ENCODE data around the gene GTPBP4. TPM values are rescaled to one million over a fixed set of nuclear protein-coding genes. Genes with fewer than 3 reads are reported as not detected.

Gene GTPBP4
- total and polyA plus RNA-seq, 5 experiments from 2014 or later: 22.7 to 67.7 (median 29.8) TPM

DNA sequence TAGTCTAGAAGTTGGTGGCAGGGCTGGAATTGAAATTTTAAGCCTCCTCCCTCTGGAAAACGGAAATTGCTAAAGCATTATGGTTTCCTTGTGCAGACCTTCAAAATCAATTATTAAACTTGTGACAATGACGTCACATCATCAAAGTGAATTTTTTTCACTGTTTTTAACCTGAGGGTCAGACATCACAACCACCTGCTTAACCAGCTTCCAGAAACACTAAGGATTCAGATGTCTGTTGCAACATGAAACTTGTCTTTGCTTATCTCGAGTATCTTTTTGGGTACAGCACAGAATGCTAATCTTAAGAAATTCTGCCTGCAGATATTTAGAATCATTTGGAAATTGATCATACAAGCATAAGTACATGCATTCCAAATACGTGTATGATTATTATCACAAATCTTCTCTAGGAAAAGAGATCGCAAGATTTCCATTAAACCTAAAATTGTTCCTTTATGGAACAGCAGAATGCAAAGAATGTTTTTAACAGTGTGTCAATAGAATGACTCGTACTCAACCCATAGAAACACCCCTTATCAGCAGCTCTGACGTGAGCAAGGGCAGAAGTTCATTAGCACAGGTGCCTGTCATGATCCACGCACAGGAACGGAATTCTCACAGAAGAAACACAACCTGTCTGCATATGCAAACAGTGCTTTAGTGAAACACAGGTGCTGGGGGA lies 4.1 kb upstream of the GTPBP4 start:
- H3K4me1 Mint-ChIP-seq: peaks cover 6 to 24% (median 22%) of the 10 kb centered on the region in 4 donors
- POLR2A ChIA-PET: no interaction called here
- peaks cover 0 to 13% (median 3%) of the 10 kb centered on the region in 3 donors for H3K36me3 Mint-ChIP-seq
- H3K27me3 Mint-ChIP-seq: no peaks in the 10 kb centered on the region
- no peak overlapping the region for H3K4me3 Mint-ChIP-seq
- peaks cover 0 to 17% (median 10%) of the 10 kb centered on the region in 9 donors for H3K9me3 Mint-ChIP-seq
- H3K27ac Mint-ChIP-seq: peak overlapping the region in 1 of 10 donors; percentile 37
- ATAC-seq (no peak), DNase-seq (no peak)

DNA sequence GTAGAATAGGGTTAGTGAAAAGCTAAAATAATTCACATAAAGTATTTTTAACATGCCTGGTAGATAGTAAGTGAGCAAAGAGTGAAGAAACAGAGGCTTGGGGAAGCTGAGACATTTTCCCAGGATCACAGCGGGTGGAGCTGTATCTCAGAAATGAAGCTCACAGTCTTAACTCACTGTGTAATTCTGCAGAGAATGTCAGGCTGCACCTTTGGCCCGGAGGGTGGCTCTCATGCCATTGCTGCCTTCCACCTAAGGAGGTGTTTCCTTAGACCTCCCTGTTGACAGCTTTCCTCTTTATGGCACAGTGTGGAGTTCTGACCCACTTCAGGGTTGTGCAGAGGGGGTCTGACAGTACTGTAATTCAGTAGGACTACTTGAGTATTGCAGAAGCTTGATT lies 2.9 kb upstream of the GTPBP4 start:
- POLR2A ChIA-PET: no interaction called here
- Mint-ChIP-seq H3K4me3 (no peak overlapping the region), H3K27me3 (no peaks in the 10 kb centered on the region), H3K27ac (no peak overlapping the region), H3K4me1 (peaks cover 14 to 36% (median 34%) of the 10 kb centered on the region in 4 donors), H3K9me3 (peaks cover 0 to 10% (median 7%) of the 10 kb centered on the region in 9 donors), H3K36me3 (peaks cover 0 to 9% (median 4%) of the 10 kb centered on the region in 3 donors)
- DNase-seq: no peak
- ATAC-seq: no peak

DNA sequence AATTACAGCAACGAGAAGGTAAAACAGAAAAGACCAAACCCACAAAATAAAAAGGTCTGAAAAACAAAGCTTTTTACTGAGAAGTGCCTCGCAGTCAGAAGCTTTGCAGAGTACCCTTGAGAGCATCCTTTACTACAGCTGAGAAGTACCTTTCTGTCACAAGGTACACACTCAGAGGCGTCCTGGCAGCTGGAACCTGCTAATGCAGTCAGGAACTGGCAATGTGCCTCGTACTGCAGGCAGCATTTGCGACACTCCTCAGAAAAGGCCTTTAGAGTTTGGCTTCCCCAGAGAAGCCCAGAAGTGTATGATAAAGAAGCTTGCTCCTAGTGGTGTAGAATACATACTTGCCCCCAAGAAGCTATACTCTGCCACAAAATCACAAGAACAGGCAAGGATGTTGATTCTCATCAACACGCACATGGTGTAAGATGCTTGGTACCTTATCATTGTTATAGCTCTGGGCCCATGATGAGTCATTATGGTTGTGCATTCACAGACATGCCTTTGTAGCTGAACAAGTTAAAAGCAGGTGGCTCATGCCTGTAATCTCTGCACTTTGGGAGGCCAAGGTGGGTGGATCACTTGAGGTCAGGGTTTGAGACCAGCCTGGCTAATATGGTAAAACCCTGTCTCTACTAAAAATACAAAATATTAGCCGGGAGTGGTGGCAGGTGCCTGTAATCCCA lies 2.0 kb upstream of the GTPBP4 start:
- Mint-ChIP-seq H3K4me3 (peak overlapping the region in 7 of 10 donors; percentile 40 to 99 (median 97)), H3K4me1 (peaks cover 17 to 45% (median 43%) of the 10 kb centered on the region in 4 donors), H3K27me3 (no peaks in the 10 kb centered on the region), H3K9me3 (peaks cover 0 to under 1% (median 0%) of the 10 kb centered on the region in 9 donors), H3K36me3 (peaks cover 0 to 8% (median 0%) of the 10 kb centered on the region in 3 donors), H3K27ac (peak overlapping the region in 5 of 10 donors; percentile 31 to 98 (median 98))
- DNase-seq (no peak), ATAC-seq (no peak)
- POLR2A ChIA-PET: interaction anchor here (0.5 to 1.3 kb wide), 3 partner anchors 54 to 89 kb away, joined by 3 to 4 read pairs (median 4); partner anchors contain the start of gene LARP4B

DNA sequence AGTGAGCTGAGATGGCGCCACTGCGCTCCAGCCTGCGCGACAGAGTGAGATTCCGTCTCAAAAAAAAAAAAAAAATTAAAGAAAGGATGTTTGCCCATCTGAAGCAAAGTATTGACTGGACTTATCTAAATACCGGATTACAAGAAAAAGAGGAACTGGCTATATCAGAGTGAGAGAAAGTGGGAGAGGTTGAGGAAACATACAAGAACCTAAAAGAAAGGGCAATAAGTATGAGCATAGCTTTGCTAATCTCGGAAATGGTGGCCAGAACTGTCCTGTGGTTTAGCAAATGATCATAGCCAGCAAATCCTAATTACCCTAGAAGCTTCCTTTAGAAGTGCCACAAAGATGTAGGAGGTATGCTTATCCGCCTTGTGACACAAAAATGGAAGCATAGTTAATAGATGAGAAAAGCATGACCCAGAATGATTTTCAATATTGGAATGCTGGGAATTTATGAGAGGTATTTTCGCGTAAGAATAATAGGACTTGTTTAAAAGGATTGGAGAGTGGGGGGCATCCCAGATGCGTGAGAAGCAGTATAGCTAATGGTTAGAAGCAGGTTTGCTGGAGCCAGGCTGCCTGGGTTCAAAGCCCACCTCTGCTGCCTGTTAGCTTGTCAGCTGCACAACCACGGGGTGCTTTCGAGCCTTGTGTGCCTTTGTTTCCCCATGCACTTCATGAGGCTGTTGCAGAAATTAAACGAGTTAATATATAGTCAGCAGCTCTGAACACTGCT lies 1.2 kb upstream of the GTPBP4 start:
- DNase-seq: peak in 1 of 10 donors; percentile 0
- Mint-ChIP-seq H3K27me3 (no peaks in the 10 kb centered on the region), H3K4me1 (peaks cover 17 to 47% (median 43%) of the 10 kb centered on the region in 4 donors), H3K9me3 (no peaks in the 10 kb centered on the region), H3K36me3 (peaks cover 0 to 9% (median 0%) of the 10 kb centered on the region in 3 donors), H3K27ac (peak overlapping the region; percentile 11 to 99 (median 98)), H3K4me3 (peak overlapping the region; percentile 90 to 99 (median 96))
- POLR2A ChIA-PET: interaction anchor here (0.5 to 2.5 kb wide), 7 partner anchors 11 to 90 kb away, joined by 3 to 15 read pairs (median 6); partner anchors contain the start of genes IDI1 and LARP4B
- ATAC-seq: no peak

DNA sequence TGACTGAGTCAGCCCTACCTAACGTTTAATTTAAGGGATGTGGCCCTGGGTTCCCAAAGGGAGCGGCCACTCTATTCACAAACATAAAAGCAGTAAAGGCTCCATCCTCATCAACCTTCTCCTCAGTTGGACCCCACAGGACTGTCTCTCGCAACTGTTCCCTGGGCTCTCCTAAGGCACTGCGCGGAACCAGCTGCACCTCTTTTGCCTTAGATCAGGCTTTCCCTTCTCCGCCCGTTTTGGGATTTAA lies 689 bp upstream of the GTPBP4 start:
- no peak for ATAC-seq
- Mint-ChIP-seq H3K9me3 (no peaks in the 10 kb centered on the region), H3K27ac (peak overlapping the region; percentile 88 to 99 (median 98)), H3K4me1 (peaks cover 17 to 47% (median 44%) of the 10 kb centered on the region in 4 donors), H3K36me3 (peaks cover 0 to 14% (median 0%) of the 10 kb centered on the region in 3 donors), H3K27me3 (no peaks in the 10 kb centered on the region), H3K4me3 (peak overlapping the region; percentile 90 to 99 (median 96))
- POLR2A ChIA-PET: interaction anchor here (0.9 to 2.5 kb wide), 5 partner anchors 11 to 69 kb away, joined by 4 to 15 read pairs (median 12); partner anchors contain the start of genes IDI1, LARP4B and WDR37
- no peak for DNase-seq

DNA sequence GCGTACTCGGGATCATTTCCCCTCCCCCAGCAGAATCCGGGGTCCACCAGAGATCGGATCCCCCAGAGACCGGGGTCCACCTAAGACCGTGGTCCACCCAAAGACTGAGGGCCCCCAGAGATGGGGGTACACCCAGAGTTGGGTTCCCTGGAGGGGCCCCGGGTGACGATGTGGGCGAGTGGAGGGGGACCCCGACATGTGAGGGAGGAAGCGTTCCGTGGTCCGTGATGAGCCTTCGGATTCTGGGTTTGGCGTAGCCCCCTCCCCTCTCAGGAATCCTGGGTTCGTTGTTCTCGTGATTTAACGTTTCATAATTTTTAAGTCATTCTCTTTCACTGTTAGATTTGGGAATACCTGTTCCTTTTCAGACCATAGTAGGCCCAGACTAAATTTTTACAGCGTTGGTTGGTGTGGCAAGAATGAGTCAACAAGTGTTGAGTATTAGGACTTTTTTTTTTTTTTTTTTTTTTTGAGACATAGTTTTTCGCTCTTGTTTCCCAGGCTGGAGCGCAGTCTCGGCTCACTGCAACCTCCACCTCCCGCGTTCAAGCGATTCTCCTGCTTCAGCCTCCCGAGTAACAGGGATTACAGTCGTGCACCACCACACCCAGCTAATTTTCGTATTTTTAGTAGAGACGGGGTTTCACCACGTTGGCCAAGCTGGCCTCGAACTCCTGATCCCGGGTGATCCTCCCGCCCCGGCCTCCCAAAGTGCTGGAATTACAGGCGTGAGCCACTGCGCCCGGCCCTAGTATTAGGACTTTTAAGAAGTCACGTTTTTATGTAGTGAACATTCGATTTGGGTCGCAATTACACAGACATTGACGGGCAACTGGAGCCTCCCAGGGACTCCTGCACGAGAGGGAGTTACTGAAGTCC lies 672 bp downstream of the GTPBP4 start:
- DNase-seq: no peak
- Mint-ChIP-seq H3K4me3 (peak overlapping the region; percentile 90 to 99 (median 96)), H3K36me3 (peaks cover 0 to 24% (median 0%) of the 10 kb centered on the region in 3 donors), H3K27ac (peak overlapping the region; percentile 88 to 99 (median 98)), H3K9me3 (no peaks in the 10 kb centered on the region), H3K4me1 (peaks cover 17 to 50% (median 45%) of the 10 kb centered on the region in 4 donors), H3K27me3 (no peaks in the 10 kb centered on the region)
- POLR2A ChIA-PET: interaction anchor here (0.6 to 2.5 kb wide), 10 partner anchors 10 to 88 kb away, joined by 3 to 15 read pairs (median 5); partner anchors contain the start of genes IDI1, LARP4B and WDR37
- ATAC-seq: peak; percentile 6 to 19

DNA sequence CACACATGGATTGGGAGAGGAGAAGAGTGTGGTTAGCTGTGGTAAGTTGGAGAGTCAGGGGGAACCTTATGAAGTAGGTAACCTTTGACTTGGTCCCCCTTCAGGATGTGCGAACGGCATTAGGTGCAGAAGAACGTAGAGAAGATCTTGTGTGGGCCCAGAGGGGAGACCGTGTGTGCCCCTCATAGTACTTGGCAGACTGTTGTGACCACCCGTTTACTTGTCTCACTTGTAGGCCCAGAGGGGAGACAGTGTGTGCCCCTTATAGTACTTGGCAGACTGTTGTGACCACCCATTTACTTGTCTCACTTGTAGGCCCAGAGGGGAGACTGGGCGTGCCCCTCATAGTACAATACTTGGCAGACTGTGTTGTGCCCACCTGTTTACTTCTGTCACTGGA lies 2.6 kb downstream of the GTPBP4 start:
- H3K36me3 Mint-ChIP-seq: peaks cover 0 to 43% (median 4%) of the 10 kb centered on the region in 3 donors
- peaks cover 26 to 56% (median 45%) of the 10 kb centered on the region in 4 donors for H3K4me1 Mint-ChIP-seq
- ATAC-seq (no peak), DNase-seq (no peak)
- peak overlapping the region in 8 of 10 donors; percentile 12 to 70 (median 54) for H3K4me3 Mint-ChIP-seq
- POLR2A ChIA-PET: no interaction called here
- H3K9me3 Mint-ChIP-seq: no peaks in the 10 kb centered on the region
- H3K27ac Mint-ChIP-seq: peak overlapping the region in 9 of 10 donors; percentile 6 to 99 (median 47)
- no peaks in the 10 kb centered on the region for H3K27me3 Mint-ChIP-seq

DNA sequence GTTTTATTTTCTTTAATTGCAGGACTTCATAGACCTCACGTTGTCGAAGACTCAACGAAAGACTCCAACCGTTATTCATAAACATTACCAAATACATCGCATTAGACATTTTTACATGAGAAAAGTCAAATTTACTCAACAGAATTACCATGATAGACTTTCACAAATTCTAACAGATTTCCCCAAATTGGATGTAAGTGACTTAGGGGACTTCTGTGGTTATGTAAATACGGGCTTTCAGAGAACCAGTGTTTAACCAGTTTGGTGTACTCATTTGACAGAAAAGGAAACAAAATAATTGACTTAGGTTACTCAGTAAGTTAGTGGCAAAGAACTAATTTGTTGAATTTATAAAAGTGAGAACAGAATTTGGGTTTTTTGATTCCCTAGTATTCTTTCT lies 4.2 kb downstream of the GTPBP4 start:
- Mint-ChIP-seq H3K27me3 (no peaks in the 10 kb centered on the region), H3K4me1 (peaks cover 24 to 47% (median 32%) of the 10 kb centered on the region in 4 donors), H3K4me3 (no peak overlapping the region), H3K9me3 (no peaks in the 10 kb centered on the region), H3K36me3 (peaks cover under 1 to 58% (median 12%) of the 10 kb centered on the region in 3 donors), H3K27ac (no peak overlapping the region)
- ATAC-seq (no peak), DNase-seq (no peak)
- POLR2A ChIA-PET: no interaction called here

DNA sequence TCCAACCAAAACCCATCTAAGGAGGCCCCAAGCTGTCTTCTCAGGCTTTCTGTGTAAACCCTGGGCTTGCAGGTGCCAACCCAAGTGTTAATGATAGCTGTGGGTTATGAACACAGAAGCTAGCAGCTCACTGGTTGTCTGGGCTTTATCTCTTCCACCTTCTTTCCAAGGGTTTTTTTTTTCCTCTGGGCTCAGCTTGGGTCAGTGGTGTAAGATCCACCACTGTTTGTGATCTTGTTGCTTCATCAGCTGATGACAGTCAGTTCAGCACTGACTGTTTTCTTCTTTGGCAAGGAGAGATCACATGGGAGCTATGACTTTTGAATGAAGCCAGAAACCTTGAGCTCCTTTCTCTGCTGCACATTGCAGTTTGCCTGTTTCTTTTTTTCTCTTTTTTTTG lies 4.6 kb downstream of the GTPBP4 start:
- no peak for DNase-seq
- H3K4me3 Mint-ChIP-seq: no peak overlapping the region
- POLR2A ChIA-PET: no interaction called here
- peak overlapping the region in 1 of 10 donors; percentile 31 for H3K27ac Mint-ChIP-seq
- H3K4me1 Mint-ChIP-seq: peaks cover 23 to 44% (median 29%) of the 10 kb centered on the region in 4 donors
- no peak for ATAC-seq
- H3K27me3 Mint-ChIP-seq: no peaks in the 10 kb centered on the region
- no peaks in the 10 kb centered on the region for H3K9me3 Mint-ChIP-seq
- H3K36me3 Mint-ChIP-seq: peaks cover 5 to 62% (median 13%) of the 10 kb centered on the region in 3 donors

DNA sequence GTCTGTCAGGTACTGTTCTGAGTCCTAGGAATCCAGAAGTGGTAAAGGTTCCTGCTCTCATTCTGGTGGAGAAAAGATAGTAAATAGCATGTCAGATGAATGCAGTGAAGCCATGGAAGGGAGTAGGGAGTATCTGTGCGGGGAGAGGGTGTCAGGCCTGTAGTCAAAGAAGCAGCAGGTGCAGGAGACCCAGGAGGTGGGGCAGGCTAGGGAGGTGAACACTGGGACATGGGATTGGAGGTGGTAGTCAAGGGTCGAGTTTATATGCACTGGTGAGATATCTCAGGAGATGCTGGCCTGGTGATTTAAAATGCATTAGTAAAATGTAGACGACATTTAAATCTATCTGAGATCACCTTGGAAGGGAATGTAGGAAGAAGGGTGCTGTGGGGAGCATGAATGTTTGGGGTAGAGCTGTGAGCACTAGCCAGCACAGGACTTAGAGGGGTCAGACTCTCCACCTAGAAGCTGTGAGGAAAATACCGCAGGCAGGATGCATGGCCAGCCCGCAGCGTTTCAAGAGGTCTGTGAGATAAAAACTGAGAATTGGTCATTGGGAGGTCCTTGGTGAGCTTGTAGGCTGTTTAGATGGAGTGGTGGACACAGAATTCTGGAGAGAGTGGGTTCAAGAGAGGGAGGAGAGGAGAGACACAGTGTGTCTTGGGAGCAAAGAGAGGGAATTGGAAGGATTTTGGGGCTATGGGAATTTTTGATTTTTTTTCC lies 6.8 kb downstream of the GTPBP4 start:
- H3K36me3 Mint-ChIP-seq: peaks cover 5 to 81% (median 32%) of the 10 kb centered on the region in 3 donors
- H3K4me1 Mint-ChIP-seq: peaks cover 11 to 28% (median 15%) of the 10 kb centered on the region in 4 donors
- POLR2A ChIA-PET: no interaction called here
- H3K27ac Mint-ChIP-seq: peak overlapping the region in 6 of 10 donors; percentile 12 to 63 (median 52)
- DNase-seq (no peak), ATAC-seq (no peak)
- H3K27me3 Mint-ChIP-seq: no peaks in the 10 kb centered on the region
- peak overlapping the region in 1 of 10 donors; percentile 3 for H3K4me3 Mint-ChIP-seq
- no peaks in the 10 kb centered on the region for H3K9me3 Mint-ChIP-seq

DNA sequence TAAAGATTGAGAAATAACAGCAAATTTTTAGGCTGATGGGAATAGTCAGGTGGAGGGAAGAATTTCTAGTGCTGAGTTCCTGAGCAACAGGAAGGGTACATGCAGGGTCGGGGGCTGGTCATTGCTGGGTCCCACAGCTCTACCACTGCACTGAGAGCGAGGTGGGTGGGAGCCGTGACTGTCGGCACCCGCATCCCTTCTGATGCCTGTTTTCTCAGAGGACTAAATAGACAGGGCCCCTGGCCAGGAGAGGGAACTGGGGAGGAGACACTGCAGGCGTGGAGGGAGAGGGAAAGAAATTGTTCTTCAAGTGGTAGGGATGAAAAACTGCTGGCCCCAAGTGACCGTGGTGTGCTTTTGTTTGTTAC lies 7.3 kb downstream of the GTPBP4 start:
- ATAC-seq: no peak
- POLR2A ChIA-PET: no interaction called here
- Mint-ChIP-seq H3K27me3 (no peaks in the 10 kb centered on the region), H3K4me1 (peaks cover 6 to 23% (median 12%) of the 10 kb centered on the region in 4 donors), H3K4me3 (no peak overlapping the region), H3K9me3 (no peaks in the 10 kb centered on the region), H3K36me3 (peaks cover 6 to 85% (median 36%) of the 10 kb centered on the region in 3 donors), H3K27ac (peak overlapping the region in 4 of 10 donors; percentile 12 to 63 (median 50))
- DNase-seq: no peak
